Activated T-helper 1 cell treated with anti-CD3 and anti-CD28 coated beads, Interleukin-2, amount 50 U/mL, for 16 hours (primary cell): ENCODE results near the gene CDH4.
"Not testable (repeated sequence)": the region's sequence is repeated elsewhere in the genome, so short reads cannot be mapped to it uniquely, and the experiment has no call there.

Source experiments
- DNase-seq, 2 donors: peaks; one replicate each; pipeline ENCODE4 v3.0.0-alpha.2; 2020; ENCODE audit warnings: low read depth in 1 of 2, low spot score in 1 of 2

CDH4 gene

GRCh38 chr20:61933481-61933950 lies 681.5 kb downstream of the CDH4 start:
- no peak for DNase-seq

- DNase-seq, result no peak
Measured at GRCh38 chr20:61933951-61934715, 682.1 kb downstream of the CDH4 start.

GRCh38 chr20:61934716-61935530 lies 682.9 kb downstream of the CDH4 start:
- DNase-seq, result no peak

GRCh38 chr20:61935926-61936700 lies 684.1 kb downstream of the CDH4 start:
- DNase-seq, result no peak

GRCh38 chr20:61936701-61937131 lies 684.7 kb downstream of the CDH4 start:
- DNase-seq, result no peak

- DNase-seq, result no peak
Measured at GRCh38 chr20:61937146-61937962, 685.3 kb downstream of the CDH4 start.

GRCh38 chr20:61937963-61938838 lies 686.1 kb downstream of the CDH4 start:
- no peak for DNase-seq

- DNase-seq, result no peak
Measured at GRCh38 chr20:61938839-61939690, 687.0 kb downstream of the CDH4 start.

GRCh38 chr20:61939691-61940360 lies 687.8 kb downstream of the CDH4 start:
- DNase-seq, result no peak

GRCh38 chr20:61940491-61940890 lies 688.4 kb downstream of the CDH4 start:
- no peak for DNase-seq

- no peak for DNase-seq
Measured at GRCh38 chr20:61940976-61941720, 689.1 kb downstream of the CDH4 start.

- no peak for DNase-seq
Measured at GRCh38 chr20:61941721-61942405, 689.8 kb downstream of the CDH4 start.

GRCh38 chr20:61942526-61942925 lies 690.5 kb downstream of the CDH4 start:
- DNase-seq, result no peak

- not testable (repeated sequence) for DNase-seq
Measured at GRCh38 chr20:61944967-61945366, 692.9 kb downstream of the CDH4 start.

GRCh38 chr20:61945495-61945894 lies 693.4 kb downstream of the CDH4 start:
- not testable (repeated sequence) for DNase-seq

GRCh38 chr20:61948056-61948455 lies 696.0 kb downstream of the CDH4 start:
- DNase-seq, result not testable (repeated sequence)
